Fibroblast of mammary gland (primary cell): ENCODE results near the gene LHPP.

ENCODE experiments used
- DNase-seq: peaks from one replicate; pipeline ENCODE4 v3.0.0-alpha.2; 2010; ENCODE audit warnings: low read depth
- H3K4me3 ChIP-seq: 2 replicates; pipeline ENCODE4 v1.5.1; 2011; ENCODE audit warnings: low read depth, mild to moderate bottlenecking, low read length, moderate library complexity; ENCODE audit not compliant: control insufficient read depth
- TF ChIP-seq, protein P1 (sequence below): conservative IDR thresholded peaks from 2 replicates; pipeline ENCODE4 v1.5.1; 2011; ENCODE audit warnings: low read depth, low read length, inconsistent platforms; ENCODE audit not compliant: control insufficient read depth, insufficient read depth

The LHPP gene

DNA sequence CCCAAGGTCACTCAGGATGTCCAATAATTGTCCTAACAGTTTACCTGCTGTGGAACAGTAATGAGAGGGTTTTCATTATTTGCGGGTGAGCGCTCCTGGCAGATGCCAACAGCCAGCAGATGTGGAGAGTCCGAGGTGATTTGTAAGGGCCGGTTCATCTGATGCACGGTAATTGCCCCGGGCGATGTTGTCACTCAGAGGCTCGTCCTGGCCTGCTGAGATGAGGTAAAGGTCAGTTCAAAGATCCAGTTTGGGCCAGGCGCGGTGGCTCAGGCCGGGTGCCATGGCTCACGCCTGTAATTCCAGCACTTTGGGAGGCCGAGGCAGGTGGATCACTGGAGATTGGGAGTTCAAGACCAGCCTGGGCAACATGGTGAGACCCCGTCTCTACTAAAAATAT is 16.9 kb downstream of the LHPP start:
- no peak for DNase-seq
- no peak overlapping the region for H3K4me3 ChIP-seq
- TF ChIP-seq, protein P1, sequence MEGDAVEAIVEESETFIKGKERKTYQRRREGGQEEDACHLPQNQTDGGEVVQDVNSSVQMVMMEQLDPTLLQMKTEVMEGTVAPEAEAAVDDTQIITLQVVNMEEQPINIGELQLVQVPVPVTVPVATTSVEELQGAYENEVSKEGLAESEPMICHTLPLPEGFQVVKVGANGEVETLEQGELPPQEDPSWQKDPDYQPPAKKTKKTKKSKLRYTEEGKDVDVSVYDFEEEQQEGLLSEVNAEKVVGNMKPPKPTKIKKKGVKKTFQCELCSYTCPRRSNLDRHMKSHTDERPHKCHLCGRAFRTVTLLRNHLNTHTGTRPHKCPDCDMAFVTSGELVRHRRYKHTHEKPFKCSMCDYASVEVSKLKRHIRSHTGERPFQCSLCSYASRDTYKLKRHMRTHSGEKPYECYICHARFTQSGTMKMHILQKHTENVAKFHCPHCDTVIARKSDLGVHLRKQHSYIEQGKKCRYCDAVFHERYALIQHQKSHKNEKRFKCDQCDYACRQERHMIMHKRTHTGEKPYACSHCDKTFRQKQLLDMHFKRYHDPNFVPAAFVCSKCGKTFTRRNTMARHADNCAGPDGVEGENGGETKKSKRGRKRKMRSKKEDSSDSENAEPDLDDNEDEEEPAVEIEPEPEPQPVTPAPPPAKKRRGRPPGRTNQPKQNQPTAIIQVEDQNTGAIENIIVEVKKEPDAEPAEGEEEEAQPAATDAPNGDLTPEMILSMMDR = no peak

DNA sequence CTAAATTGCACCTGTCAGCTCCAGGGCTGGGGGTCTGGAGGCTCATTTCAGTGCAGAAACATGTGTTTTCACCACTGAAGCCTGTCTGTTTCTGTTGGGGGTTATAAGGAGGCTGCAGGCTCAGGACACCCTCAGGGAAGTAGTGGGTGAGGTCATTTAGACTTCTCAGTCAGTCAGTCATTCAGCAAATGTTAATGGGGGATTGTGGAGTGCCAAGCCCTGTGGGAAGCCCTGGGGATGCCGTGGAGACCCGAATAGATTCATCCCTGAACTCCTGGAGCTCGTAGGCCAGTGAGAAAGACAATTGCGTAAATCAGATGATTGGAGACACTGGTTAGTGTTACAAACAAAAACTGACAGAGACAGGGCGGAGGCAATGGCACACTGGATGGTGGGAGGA is 19.2 kb downstream of the LHPP start:
- no peak for DNase-seq
- TF ChIP-seq, protein P1 = no peak
- H3K4me3 ChIP-seq = no peak overlapping the region

DNA sequence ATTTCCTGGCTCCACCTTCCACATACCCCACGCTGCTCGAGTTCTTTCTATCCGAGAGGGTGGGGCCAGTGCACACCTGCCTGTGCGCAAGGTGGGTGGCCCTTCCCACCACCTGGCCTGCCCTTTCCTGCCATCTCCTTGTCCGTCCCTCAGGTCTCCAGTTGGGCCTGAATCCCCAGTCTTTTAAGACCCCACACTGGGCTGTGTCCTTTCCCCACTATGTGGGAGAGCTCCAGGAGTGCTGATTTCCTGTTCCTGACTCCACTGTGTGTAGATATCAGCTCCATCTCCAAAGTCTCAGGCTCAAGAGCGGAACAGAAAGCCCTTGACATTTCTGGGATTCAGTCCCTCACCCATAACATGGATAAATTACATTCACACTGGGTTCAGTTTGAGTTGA is 20.1 kb downstream of the LHPP start:
- DNase-seq = no peak
- TF ChIP-seq, protein P1 = no peak
- no peak overlapping the region for H3K4me3 ChIP-seq

DNA sequence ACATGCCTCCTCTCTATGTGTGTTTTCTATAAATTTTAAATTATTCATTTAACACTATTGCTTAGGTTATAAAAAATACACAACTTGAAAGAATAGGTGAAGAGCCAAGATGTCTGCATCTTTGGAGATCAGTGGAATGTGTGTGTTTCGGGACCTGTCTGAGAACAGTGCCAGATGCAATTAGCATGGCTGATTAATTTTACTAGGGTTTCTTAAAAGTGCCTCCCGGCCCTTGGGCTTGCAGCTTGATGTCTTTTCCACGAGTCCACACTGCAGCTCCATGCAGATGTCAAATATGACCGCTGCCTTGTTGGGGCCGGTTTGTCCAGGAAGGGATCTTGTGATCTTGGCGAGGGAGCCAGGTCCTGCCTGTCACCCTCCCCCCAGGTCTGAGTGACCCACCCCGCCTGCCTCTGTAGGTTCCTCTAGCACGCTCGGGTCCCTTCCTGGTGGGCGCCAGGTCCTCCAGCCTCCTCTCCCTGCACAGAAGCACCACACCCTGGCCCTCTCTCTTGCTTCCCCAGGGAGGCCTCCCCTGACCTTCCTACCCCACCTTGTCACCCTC is 20.7 kb downstream of the LHPP start:
- TF ChIP-seq, protein P1 = no peak
- no peak overlapping the region for H3K4me3 ChIP-seq
- no peak for DNase-seq

DNA sequence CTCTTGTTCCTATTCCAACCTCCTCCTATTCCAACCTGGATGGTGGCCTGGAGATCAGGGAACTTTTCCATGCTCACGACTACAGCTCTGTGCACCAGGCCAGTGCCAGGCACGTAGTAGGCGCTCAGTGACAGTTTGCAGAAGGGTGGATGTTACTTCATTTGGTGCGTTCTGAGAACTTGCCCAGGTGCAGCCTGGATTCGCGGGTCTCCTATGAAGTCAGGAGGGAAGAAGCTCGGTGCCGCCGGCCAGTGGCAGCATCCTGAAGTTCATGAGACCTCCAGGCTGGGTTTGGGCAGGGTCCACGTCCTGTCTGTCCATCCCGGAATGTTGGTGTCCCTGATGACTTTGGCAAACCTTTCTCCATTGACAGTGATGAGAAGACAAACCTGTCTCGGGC is 21.3 kb downstream of the LHPP start:
- TF ChIP-seq, protein P1 = no peak

DNA sequence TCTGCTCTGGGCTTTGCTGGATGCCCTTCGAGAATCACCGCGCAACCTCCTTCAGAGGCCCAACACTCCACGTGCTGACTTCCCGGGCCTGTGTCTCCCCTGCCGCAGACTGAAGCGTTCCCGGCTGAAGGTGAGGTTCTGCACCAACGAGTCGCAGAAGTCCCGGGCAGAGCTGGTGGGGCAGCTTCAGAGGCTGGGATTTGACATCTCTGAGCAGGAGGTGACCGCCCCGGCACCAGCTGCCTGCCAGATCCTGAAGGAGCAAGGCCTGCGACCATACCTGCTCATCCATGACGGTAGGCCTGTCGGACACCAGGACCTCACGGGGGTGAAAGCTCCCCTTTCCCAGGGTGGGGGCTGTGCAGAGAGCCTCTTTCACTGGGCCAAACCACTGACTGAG is 22.4 kb downstream of the LHPP start:
- TF ChIP-seq, protein P1 = no peak
- no peak overlapping the region for H3K4me3 ChIP-seq

More for the DNA sequence above, 21.3 kb downstream of the LHPP start:
- DNase-seq = no peak
- no peak overlapping the region for H3K4me3 ChIP-seq

DNA sequence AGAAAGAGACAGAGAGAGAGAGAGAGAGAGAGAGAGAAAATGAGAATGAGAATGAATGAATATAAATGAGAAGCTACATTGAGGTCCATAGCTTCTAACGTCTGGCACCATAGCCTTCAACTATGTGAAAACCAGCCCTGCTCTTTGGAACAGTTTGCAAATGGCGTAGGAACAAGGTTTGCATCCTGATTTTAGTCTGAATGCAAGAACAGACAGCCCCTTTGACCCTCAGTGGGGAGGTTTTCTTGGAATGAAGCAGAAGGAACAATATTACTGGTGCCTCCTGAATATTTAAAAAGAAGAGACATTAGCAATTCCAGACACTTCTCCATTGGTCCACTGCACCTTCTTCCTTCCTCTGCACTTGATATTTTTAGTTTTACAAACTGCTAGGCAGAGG is 23.0 kb downstream of the LHPP start:
- DNase-seq = no peak
- H3K4me3 ChIP-seq = no peak overlapping the region
- TF ChIP-seq, protein P1 = no peak

More for the DNA sequence above, 22.4 kb downstream of the LHPP start:
- no peak for DNase-seq
